G401.6 (cell line): ENCODE data around the gene OLFM3.

Source experiments
- FAIRE-seq: peaks from 2 replicates; lab custom pipeline; 2012; peaks lifted over from hg19 to GRCh38; lab: Jason Lieb, UNC

Gene OLFM3

DNA sequence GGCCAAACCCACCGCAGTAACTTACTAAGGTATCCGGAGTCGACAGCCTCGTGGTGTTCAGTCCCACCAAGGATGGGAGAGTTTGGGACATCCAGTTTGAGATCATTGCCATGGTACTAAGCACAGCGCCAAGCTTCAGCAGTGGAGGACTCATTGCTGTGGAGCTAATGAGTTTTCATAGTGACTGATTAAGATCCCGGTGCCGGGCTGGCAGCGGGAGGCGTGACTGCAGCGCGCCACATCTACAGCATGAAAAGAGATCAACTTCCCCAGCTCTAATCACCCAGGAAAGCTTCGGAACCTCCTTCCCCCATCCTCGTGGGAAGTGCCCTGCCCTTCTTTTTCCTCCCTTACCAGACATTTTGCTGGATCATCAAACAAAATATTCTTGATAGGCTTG lies 149.9 kb downstream of the OLFM3 start:
- no peak for FAIRE-seq

- FAIRE-seq, result no peak
Measured at GRCh38 chr1:101843160-101843559, 153.6 kb downstream of the OLFM3 start.

DNA sequence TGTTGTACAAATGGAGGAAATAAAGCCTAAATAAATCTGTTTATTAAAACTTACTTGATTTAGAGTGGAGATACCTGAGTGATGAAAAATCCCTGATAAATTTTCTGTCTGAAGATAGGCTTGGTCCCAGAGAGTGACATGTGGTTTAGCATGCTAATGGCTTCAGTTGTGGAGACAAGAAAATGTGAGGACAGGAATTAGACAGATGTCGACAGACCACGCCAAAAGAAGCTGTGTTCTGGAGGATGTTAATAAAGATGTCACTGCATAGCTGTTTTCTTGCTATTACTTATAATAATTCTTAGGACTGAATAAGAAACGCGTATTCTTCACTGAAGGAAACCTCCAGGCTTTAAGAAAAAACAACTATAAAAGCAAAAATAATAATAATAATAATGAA lies 154.9 kb downstream of the OLFM3 start:
- no peak for FAIRE-seq

DNA sequence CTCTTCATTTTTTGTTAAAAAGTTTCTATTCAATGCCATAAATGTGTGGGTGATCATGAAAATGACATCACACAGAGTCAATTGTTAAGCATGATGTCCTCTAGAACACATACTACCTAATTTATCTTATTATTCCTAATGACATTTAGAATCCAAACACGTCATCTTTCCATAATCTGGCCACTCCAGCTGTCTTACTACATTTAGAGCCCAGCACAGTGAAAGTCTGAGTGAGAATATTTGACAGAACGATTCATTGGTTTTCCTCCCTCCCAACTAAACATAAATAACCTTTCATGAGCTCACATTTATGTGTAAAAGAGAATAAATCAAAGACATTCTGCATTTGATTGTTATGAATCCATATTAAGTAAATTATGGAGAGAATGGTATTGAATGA lies 160.7 kb downstream of the OLFM3 start:
- FAIRE-seq, result no peak

GRCh38 chr1:101833312-101833711 lies 163.4 kb downstream of the OLFM3 start:
- FAIRE-seq, result no peak

- no peak for FAIRE-seq
Measured at GRCh38 chr1:101826416-101826815, 170.3 kb downstream of the OLFM3 start.

- peak; percentile 41 for FAIRE-seq
Measured at GRCh38 chr1:101820071-101820470, 176.7 kb downstream of the OLFM3 start.

- FAIRE-seq, result no peak
Measured at GRCh38 chr1:101816262-101816661, 180.5 kb downstream of the OLFM3 start.

DNA sequence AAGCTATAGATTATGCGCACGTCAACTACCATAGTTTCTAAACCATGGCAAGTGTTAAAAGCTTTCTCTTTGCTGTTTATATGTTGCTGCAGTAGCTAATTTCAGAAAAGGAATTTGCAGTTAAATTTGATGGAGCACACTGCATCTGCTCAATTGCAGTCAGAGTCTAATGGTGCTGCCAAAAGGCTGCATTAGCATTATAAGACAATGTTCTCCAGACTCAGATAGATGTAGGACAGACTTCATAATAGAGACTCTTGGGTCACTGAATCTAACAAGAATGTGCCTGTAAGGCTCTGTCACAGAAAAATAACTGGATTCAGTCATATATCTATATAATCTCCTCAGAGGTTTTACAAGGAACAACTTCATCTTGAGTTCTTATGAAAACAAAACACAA lies 198.3 kb downstream of the OLFM3 start:
- FAIRE-seq, result no peak

DNA sequence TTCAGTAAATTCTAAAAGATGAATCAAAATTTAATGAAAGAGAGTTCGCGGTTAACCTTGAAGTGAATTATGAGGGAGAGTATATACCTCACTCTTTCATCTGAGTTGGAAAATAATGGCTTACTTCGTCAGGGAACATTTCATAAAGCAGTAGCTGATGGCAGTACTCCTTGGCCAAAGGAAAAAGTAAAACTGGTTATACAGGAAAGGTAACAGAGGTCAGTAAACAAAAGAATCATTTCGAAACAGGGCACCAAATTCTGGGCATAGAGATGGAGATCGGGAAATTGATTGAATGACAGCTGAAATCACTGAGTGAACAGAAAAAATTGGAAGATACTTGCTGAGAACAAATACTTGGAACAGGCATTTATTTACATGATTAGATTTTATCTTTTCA lies 199.0 kb downstream of the OLFM3 start:
- no peak for FAIRE-seq

DNA sequence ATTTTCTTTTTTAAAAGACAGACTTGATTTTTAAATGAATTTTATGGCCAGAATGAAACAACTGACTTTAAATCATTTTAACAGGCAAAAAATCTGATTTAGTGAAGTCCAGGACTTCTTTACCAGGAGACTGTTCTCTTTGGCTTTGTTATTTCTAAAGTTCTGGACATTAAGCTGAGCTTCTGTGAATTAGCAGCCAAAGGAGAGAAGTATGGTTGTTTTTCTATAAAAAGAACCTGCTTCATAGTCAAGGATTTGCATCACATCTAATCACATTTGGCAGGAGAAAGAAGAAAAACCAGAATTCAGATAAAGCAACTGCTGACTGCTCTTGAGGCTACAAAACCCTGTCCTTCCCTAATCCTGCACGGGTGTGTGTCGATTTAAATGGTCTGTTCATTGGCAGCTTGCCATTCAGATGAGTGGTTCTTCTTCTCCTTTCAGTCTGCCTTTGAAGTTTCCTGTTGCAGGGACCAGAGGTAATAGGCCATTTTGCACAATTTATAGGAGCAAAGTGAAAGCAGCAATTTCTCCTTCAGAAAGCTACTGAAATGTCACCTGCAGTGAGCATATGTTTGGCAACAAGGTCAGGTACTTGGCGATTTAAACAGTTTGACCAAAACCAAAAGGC lies 215.4 kb downstream of the OLFM3 start:
- no peak for FAIRE-seq

DNA sequence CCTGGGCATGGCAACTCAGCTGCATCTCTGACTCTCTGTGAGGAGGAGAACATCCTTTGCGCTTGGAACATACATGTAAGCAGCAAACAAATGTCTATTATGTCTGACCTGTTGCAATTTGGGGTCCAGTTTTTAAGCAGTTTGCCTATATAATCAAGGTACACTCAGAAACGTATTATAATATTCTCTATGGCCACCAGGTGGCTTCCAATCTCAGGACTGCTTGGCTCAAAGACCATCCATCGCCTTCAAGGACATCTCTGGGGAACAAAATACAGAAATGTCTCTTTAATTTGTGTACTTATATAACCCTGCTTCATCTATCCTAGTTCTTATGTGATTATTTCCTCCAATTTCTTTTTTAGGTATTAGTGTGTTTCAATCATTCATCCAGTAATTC lies 227.2 kb downstream of the OLFM3 start:
- FAIRE-seq, result peak; percentile 47

GRCh38 chr1:101757985-101758384 lies 238.7 kb downstream of the OLFM3 start:
- no peak for FAIRE-seq

DNA sequence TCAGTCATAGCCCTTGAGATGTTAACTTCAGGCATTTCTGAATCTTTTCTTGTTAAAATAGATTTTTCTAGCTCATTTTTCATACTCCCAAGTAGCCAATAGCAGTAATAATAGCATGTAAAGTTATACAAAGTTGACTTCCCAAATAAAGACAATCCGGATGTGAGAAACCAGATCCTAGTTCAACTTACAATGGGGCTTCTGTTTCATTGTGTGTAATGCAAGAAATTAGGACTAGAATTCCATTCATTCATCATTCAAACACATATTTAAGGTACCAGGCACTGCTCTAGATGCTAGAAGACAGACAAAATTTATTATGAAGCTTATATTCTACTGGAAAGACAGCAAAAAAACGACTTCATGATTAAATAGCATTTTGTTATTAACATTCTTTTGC lies 240.3 kb downstream of the OLFM3 start:
- no peak for FAIRE-seq
